ENCODE data around the gene MAST1. TPM values are rescaled to one million over a fixed set of nuclear protein-coding genes. Genes with fewer than 3 reads are reported as not detected.
"Not testable (repeated sequence)": the region's sequence is repeated elsewhere in the genome, so short reads cannot be mapped to it uniquely, and the experiment has no call there.

MAST1 gene
- total RNA-seq, 1 donor from 2014 or later, result 0.26 TPM

GRCh38 chr19:12890787-12891552, 52.7 kb downstream of the MAST1 start, which contains the start of gene GCDH:
TSS of gene GCDH (plus strand) at chr19:12891160. CDS start at chr19:12891305, 145 bp downstream.
- peak; percentile 96 to 99 for DNase-seq (ENCODE audit: low read depth in 2 of 2)

GRCh38 chr19:12891553-12892021, 53.3 kb downstream of the MAST1 start:
- DNase-seq (ENCODE audit: low read depth in 2 of 2), result no peak

GRCh38 chr19:12893582-12893981, 55.3 kb downstream of the MAST1 start:
- DNase-seq (ENCODE audit: low read depth in 2 of 2), result no peak

- DNase-seq (ENCODE audit: low read depth in 2 of 2), result no peak
Observed at GRCh38 chr19:12896460-12896859, 58.1 kb downstream of the MAST1 start.

- DNase-seq (ENCODE audit: low read depth in 2 of 2), result no peak
Observed at GRCh38 chr19:12899891-12900518, 61.7 kb downstream of the MAST1 start.

GRCh38 chr19:12907166-12907565, 68.9 kb downstream of the MAST1 start:
- DNase-seq (ENCODE audit: low read depth in 2 of 2), result no peak

- no peak for DNase-seq (ENCODE audit: low read depth in 2 of 2)
Observed at GRCh38 chr19:12912571-12912970, 74.3 kb downstream of the MAST1 start.

GRCh38 chr19:12913011-12913561, 74.8 kb downstream of the MAST1 start:
- DNase-seq (ENCODE audit: low read depth in 2 of 2), result peak in 1 of 2 donors; percentile 42

- peak in 1 of 2 donors; percentile 22 for DNase-seq (ENCODE audit: low read depth in 2 of 2)
Observed at GRCh38 chr19:12913851-12914690, 75.8 kb downstream of the MAST1 start.

DNA sequence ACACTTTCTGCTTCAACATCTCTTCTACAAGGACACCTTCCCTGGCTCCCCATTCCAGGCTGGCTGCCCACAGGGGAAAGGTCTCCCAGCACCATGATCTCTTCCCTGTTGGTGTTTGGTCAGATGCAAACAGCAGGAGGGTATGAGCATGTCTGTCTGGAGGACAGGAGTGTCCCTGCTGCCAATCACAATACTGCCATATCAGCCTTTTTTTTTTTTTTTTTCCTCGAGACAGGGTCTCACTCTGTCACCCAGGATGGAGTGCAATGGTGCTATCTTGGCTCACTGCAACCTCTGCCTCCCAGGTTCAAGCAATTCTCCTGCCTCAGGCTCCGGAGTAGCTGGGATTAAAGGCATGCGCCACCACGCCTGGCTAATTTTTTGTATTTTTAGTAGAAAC, 77.5 kb downstream of the MAST1 start:
- DNase-seq (ENCODE audit: low read depth in 2 of 2), result not testable (repeated sequence)

- DNase-seq (ENCODE audit: low read depth in 2 of 2), result no peak
Observed at GRCh38 chr19:12918253-12918652, 79.9 kb downstream of the MAST1 start.

DNA sequence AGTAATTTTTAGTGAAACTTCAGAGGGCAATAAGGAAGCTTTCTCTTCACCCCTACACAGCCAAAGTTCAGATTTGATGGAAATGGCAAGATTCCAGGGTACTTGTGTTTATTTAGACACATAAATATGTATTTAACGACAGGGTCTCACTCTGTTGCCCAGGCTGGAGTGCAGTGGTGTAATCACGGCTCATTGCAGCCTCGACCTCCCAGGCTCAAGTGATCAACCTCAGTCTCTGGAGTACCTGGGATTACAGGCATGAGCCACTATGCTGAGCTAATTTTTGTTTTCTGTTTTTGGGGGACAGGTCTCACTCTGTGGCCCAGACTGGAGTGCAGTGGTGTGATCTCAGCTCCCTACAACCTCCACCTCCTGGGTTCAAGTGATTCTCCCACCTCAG, 82.7 kb downstream of the MAST1 start:
- DNase-seq (ENCODE audit: low read depth in 2 of 2), result no peak

- no peak for DNase-seq (ENCODE audit: low read depth in 2 of 2)
Observed at GRCh38 chr19:12922959-12923358, 84.6 kb downstream of the MAST1 start.

Other genes with a start within 250 kb of the MAST1 start
- gene ZNF490, start 227.7 kb upstream of the MAST1 start, total RNA-seq, result 6.5 and 6.8 TPM in 2 replicates
- gene ZNF791, start 227.6 kb upstream of the MAST1 start, total RNA-seq, result 10.4 and 11.2 TPM in 2 replicates
- 35.4 and 68.9 TPM in 2 replicates for gene MAN2B1, start 171.8 kb upstream of the MAST1 start, total RNA-seq
- 5.8 and 6.7 TPM in 2 replicates for gene WDR83, start 171.7 kb upstream of the MAST1 start, total RNA-seq
- gene DHPS, start 156.6 kb upstream of the MAST1 start, total RNA-seq, result 46.1 and 53.2 TPM in 2 replicates
- not detected in 2 replicates for gene GNG14, start 150.5 kb upstream of the MAST1 start, total RNA-seq
- gene FBXW9, start 141.9 kb upstream of the MAST1 start, total RNA-seq, result 6.2 and 9.0 TPM in 2 replicates
- gene TNPO2, start 114.6 kb upstream of the MAST1 start, total RNA-seq, result 14.2 and 34.3 TPM in 2 replicates
- 120 and 166 TPM in 2 replicates for gene TRIR, start 103.8 kb upstream of the MAST1 start, total RNA-seq
- gene GET3, start 101.0 kb upstream of the MAST1 start, total RNA-seq, result 82.2 and 92.3 TPM in 2 replicates
- not detected in 2 replicates for gene BEST2, start 86.7 kb upstream of the MAST1 start, total RNA-seq
- gene HOOK2, start 63.0 kb upstream of the MAST1 start, total RNA-seq, result 6.2 and 12.0 TPM in 2 replicates
- gene JUNB, start 47.0 kb upstream of the MAST1 start, total RNA-seq, result 71.4 and 164 TPM in 2 replicates
- 199 and 256 TPM in 2 replicates for gene PRDX2, start 36.7 kb upstream of the MAST1 start, total RNA-seq
- gene THSD8, start 36.4 kb upstream of the MAST1 start, total RNA-seq, result not detected in 2 replicates
- gene RNASEH2A, start 31.9 kb upstream of the MAST1 start, total RNA-seq, result 15.0 and 16.6 TPM in 2 replicates
- gene RTBDN, start 3.9 kb upstream of the MAST1 start, total RNA-seq, result not detected in 2 replicates
- gene DNASE2, start 42.9 kb downstream of the MAST1 start, total RNA-seq, result 19.1 and 33.5 TPM in 2 replicates
- 0.13 and 0.25 TPM in 2 replicates for gene KLF1, start 48.7 kb downstream of the MAST1 start, total RNA-seq
- 18.9 and 20.4 TPM in 2 replicates for gene GCDH, start 52.6 kb downstream of the MAST1 start, total RNA-seq
- 0.25 and 0.26 TPM in 2 replicates for gene SYCE2, start 80.8 kb downstream of the MAST1 start, total RNA-seq
- gene FARSA, start 95.2 kb downstream of the MAST1 start, total RNA-seq, result 44.6 and 49.3 TPM in 2 replicates
- 1,348 and 1,401 TPM in 2 replicates for gene CALR, start 100.1 kb downstream of the MAST1 start, total RNA-seq
- gene RAD23A, start 107.3 kb downstream of the MAST1 start, total RNA-seq, result 52.4 and 59.2 TPM in 2 replicates
- 17.6 and 24.0 TPM in 2 replicates for gene GADD45GIP1, start 118.7 kb downstream of the MAST1 start, total RNA-seq
- gene DAND5, start 131.1 kb downstream of the MAST1 start, total RNA-seq, result 0.25 and 0.26 TPM in 2 replicates
- gene NFIX, start 157.0 kb downstream of the MAST1 start, total RNA-seq, result 16.9 and 22.3 TPM in 2 replicates

Data from dermis microvascular lymphatic vessel endothelial cell (primary cell).